ENCODE results near the gene KCTD11. TPM values are rescaled to one million over a fixed set of nuclear protein-coding genes. Genes with fewer than 3 reads are reported as not detected.

Gene KCTD11
- total and polyA plus RNA-seq, 2 experiments from 2014 or later: 2.2 to 7.7 TPM

DNA sequence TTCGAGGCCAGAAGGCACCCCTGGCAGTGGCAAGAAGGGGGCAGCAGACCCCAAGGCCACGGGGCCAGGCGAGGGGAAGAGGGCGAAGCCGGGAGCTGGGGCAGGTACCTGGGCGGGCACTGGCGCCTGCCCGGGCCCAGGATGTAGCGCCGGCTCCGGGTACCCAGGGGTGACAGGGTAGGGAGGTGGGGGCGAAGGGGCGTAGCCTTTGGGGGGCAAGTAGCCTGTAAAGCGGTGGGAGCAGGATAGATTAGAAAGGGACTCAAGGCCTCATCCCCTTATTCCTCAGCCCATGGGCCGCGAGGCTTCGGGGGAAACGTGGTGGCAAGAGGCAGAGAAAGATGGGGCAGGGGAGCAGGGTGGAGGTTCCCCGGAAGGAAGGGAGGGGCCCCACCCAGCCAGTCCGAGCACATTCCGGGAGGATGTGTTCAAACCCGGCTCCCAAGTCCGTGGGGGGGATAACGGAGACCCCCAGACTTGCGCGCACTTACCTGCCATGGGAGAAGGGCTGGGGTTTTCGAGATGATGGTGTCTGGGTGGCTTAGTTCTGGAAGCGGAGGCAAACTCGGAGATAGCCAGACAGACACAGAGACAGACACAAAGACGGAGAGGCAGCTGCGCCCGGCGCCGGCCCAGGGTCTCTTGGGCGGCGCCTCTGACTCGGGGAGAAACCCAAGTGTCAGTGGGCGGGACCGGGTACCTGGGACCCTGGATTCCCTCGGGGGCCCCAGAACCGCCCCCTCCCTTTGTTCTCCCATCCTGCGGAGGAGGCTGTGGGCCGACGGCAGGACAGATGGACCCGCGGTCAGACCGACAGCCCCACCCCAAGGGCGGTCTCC is 41.9 kb downstream of the KCTD11 start:
- Histone ChIP-seq H3K79me2 (replicated peaks; ENCODE audit: insufficient read depth) (no peaks in the 10 kb centered on the region), H3K27me3 (ENCODE audit: insufficient read depth) (no peaks in the 10 kb centered on the region), H3K27ac (ENCODE audit: low read depth) (no peak overlapping the region), H3K4me1 (ENCODE audit: insufficient read depth) (no peaks in the 10 kb centered on the region; the same call in 1 of the 2 replicates), H3K4me2 (peak overlapping the region; percentile 98), H3K9me2 (ENCODE audit: insufficient read depth) (no peaks in the 10 kb centered on the region), H4K20me1 (replicated peaks; ENCODE audit: insufficient read depth) (peaks cover 12% of the 10 kb centered on the region), H3K36me3 (ENCODE audit: insufficient read depth) (peaks cover 4% of the 10 kb centered on the region; the same call in 1 of the 2 replicates), H3F3A (replicated peaks; ENCODE audit: low read depth) (peaks cover 21% of the 10 kb centered on the region; the same call in 1 of the 2 replicates), H3K4me3 (peak overlapping the region; percentile 91), H2AFZ (peak overlapping the region; percentile 91)
- Mint-ChIP-seq H3K27ac (no peak overlapping the region), H3K27me3 (ENCODE audit: insufficient read depth, low read depth, poor library complexity) (peaks cover 16% of the 10 kb centered on the region), H3K4me3 (peak overlapping the region; percentile 87), H3K9me3 (no peaks in the 10 kb centered on the region), H3K36me3 (ENCODE audit: low read depth) (peaks cover 31% of the 10 kb centered on the region), H3K4me1 (peaks cover 25% of the 10 kb centered on the region)
- DNase-seq (ENCODE audit: low spot score) (peak; percentile 88), ATAC-seq (peak; percentile 70)
- TF ChIP-seq, protein P1, sequence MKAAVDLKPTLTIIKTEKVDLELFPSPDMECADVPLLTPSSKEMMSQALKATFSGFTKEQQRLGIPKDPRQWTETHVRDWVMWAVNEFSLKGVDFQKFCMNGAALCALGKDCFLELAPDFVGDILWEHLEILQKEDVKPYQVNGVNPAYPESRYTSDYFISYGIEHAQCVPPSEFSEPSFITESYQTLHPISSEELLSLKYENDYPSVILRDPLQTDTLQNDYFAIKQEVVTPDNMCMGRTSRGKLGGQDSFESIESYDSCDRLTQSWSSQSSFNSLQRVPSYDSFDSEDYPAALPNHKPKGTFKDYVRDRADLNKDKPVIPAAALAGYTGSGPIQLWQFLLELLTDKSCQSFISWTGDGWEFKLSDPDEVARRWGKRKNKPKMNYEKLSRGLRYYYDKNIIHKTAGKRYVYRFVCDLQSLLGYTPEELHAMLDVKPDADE (IDR thresholded peaks at IDR 0.05): no peak
- TF ChIP-seq CREB1 (CRISPR knock-in tag; IDR thresholded peaks at IDR 0.05; ENCODE audit: low read depth) (no peak), JUNB (IDR thresholded peaks at IDR 0.05; ENCODE audit: unreplicated experiment) (no peak), ZNF331 (CRISPR knock-in tag; IDR thresholded peaks at IDR 0.05; ENCODE audit: low read depth) (no peak), EZH2phosphoT487 (IDR thresholded peaks at IDR 0.05; ENCODE audit: unreplicated experiment) (no peak), POLR2AphosphoS5 (IDR thresholded peaks at IDR 0.05; ENCODE audit: low read depth) (no peak), ZNF114 (CRISPR knock-in tag; IDR thresholded peaks at IDR 0.05) (no peak)
- TF ChIP-seq, protein P2, sequence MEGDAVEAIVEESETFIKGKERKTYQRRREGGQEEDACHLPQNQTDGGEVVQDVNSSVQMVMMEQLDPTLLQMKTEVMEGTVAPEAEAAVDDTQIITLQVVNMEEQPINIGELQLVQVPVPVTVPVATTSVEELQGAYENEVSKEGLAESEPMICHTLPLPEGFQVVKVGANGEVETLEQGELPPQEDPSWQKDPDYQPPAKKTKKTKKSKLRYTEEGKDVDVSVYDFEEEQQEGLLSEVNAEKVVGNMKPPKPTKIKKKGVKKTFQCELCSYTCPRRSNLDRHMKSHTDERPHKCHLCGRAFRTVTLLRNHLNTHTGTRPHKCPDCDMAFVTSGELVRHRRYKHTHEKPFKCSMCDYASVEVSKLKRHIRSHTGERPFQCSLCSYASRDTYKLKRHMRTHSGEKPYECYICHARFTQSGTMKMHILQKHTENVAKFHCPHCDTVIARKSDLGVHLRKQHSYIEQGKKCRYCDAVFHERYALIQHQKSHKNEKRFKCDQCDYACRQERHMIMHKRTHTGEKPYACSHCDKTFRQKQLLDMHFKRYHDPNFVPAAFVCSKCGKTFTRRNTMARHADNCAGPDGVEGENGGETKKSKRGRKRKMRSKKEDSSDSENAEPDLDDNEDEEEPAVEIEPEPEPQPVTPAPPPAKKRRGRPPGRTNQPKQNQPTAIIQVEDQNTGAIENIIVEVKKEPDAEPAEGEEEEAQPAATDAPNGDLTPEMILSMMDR (conservative IDR thresholded peaks at IDR 0.05; ENCODE audit: low read depth in 2 of 2): peak; percentile 58 to 70

GRCh38 chr17:7394452-7395191 is 42.7 kb downstream of the KCTD11 start, which contains the start of gene PLSCR3:
PLSCR3 (minus strand) TSS chr17:7394525; CDS start chr17:7394110, 415 bp downstream.
- H3K4me1 ChIP-seq (ENCODE audit: insufficient read depth): no peaks in the 10 kb centered on the region; the same call in 1 of the 2 replicates
- H3K79me2 ChIP-seq (replicated peaks; ENCODE audit: insufficient read depth): no peaks in the 10 kb centered on the region
- peak within 1 kb of the TSS; percentile 91 for H2AFZ ChIP-seq
- H4K20me1 ChIP-seq (replicated peaks; ENCODE audit: insufficient read depth): peaks cover 12% of the 10 kb centered on the region
- H3K4me1 Mint-ChIP-seq: peaks cover 25% of the 10 kb centered on the region
- peaks cover 21% of the 10 kb centered on the region; the same call in 1 of the 2 replicates for H3F3A ChIP-seq (replicated peaks; ENCODE audit: low read depth)
- H3K9me3 Mint-ChIP-seq: no peaks in the 10 kb centered on the region
- H3K27me3 Mint-ChIP-seq (ENCODE audit: insufficient read depth, low read depth, poor library complexity): peaks cover 16% of the 10 kb centered on the region
- peak within 1 kb of the TSS; percentile 87 for H3K4me3 Mint-ChIP-seq
- H3K36me3 ChIP-seq (ENCODE audit: insufficient read depth): peaks cover 4% of the 10 kb centered on the region; the same call in 1 of the 2 replicates
- ATAC-seq: peak; percentile 75
- no peaks in the 10 kb centered on the region for H3K9me2 ChIP-seq (ENCODE audit: insufficient read depth)
- peak; percentile 89 for DNase-seq (ENCODE audit: low spot score)
- peak within 1 kb of the TSS; percentile 71; the same call in 1 of the 2 replicates for H3K27ac Mint-ChIP-seq
- peak within 1 kb of the TSS; percentile 91 for H3K4me3 ChIP-seq
- no peaks in the 10 kb centered on the region for H3K27me3 ChIP-seq (ENCODE audit: insufficient read depth)
- peak within 1 kb of the TSS; percentile 98 for H3K4me2 ChIP-seq
- no peak within 1 kb of the TSS for H3K27ac ChIP-seq (ENCODE audit: low read depth)
- H3K36me3 Mint-ChIP-seq (ENCODE audit: low read depth): peaks cover 26% of the 10 kb centered on the region
- TF ChIP-seq, protein P1 (IDR thresholded peaks at IDR 0.05): no peak
- TF ChIP-seq JUNB (IDR thresholded peaks at IDR 0.05; ENCODE audit: unreplicated experiment) (no peak), NANOG (IDR thresholded peaks at IDR 0.05; ENCODE audit: borderline replicate concordance) (no peak), STAT1 (IDR thresholded peaks at IDR 0.05; ENCODE audit: unreplicated experiment) (no peak), POLR2AphosphoS5 (IDR thresholded peaks at IDR 0.05; ENCODE audit: low read depth) (peak; percentile 65), CREB1 (CRISPR knock-in tag; IDR thresholded peaks at IDR 0.05; ENCODE audit: low read depth) (no peak), EZH2 (IDR thresholded peaks at IDR 0.05; ENCODE audit: low read depth, unreplicated experiment) (no peak), EZH2phosphoT487 (IDR thresholded peaks at IDR 0.05; ENCODE audit: unreplicated experiment) (no peak), REST (IDR thresholded peaks at IDR 0.05; ENCODE audit: unreplicated experiment) (no peak), ZNF114 (CRISPR knock-in tag; IDR thresholded peaks at IDR 0.05) (no peak), ZNF331 (CRISPR knock-in tag; IDR thresholded peaks at IDR 0.05; ENCODE audit: low read depth) (no peak)
